ENCODE data around the gene BBS12. TPM values are rescaled to one million over a fixed set of nuclear protein-coding genes. Genes with fewer than 3 reads are reported as not detected.

The BBS12 gene
- total RNA-seq, 2 experiments from 2014 or later = 0.80 to 0.84 TPM

DNA sequence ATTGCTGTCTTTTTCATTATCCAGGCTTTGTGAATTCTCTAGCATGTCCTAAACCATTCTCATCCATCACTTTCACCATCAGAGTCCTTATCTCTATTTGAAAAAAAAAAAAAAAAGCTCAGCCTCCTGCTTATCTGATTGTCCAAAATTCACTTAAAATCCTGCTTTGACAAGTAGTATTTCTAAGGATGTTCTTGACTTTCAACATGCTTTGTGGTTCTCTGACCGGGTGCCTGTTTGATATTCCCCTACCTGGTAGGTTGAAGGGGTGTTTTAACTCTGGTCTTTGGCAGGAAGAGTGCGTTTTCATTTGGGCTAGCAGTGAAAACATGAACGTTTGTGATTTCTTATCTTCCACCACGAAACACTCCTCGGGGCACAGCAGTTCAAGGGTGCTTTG is 17.3 kb upstream of the BBS12 start:
- no peak overlapping the region for H3K4me3 Mint-ChIP-seq
- H3K27ac Mint-ChIP-seq = no peak overlapping the region
- TF ChIP-seq, protein P1, sequence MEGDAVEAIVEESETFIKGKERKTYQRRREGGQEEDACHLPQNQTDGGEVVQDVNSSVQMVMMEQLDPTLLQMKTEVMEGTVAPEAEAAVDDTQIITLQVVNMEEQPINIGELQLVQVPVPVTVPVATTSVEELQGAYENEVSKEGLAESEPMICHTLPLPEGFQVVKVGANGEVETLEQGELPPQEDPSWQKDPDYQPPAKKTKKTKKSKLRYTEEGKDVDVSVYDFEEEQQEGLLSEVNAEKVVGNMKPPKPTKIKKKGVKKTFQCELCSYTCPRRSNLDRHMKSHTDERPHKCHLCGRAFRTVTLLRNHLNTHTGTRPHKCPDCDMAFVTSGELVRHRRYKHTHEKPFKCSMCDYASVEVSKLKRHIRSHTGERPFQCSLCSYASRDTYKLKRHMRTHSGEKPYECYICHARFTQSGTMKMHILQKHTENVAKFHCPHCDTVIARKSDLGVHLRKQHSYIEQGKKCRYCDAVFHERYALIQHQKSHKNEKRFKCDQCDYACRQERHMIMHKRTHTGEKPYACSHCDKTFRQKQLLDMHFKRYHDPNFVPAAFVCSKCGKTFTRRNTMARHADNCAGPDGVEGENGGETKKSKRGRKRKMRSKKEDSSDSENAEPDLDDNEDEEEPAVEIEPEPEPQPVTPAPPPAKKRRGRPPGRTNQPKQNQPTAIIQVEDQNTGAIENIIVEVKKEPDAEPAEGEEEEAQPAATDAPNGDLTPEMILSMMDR (IDR thresholded peaks at IDR 0.05) = no peak
- Histone ChIP-seq H3K4me1 (ENCODE audit: insufficient read depth, low read length) (no peaks in the 10 kb centered on the region), H3K9me3 (ENCODE audit: control insufficient read depth in 1 of 2, insufficient read depth in 1 of 2, low read length in 2 of 2) (no peaks in the 10 kb centered on the region), H3K4me3 (ENCODE audit: low read length) (no peak overlapping the region), H3K27me3 (ENCODE audit: control insufficient read depth in 1 of 2, insufficient read depth in 2 of 2, low read length in 2 of 2) (no peaks in the 10 kb centered on the region), H3K36me3 (ENCODE audit: insufficient read depth, low read length) (no peaks in the 10 kb centered on the region), H3K27ac (ENCODE audit: low read depth in 1 of 2, low read length in 2 of 2) (no peak overlapping the region)
- no peaks in the 10 kb centered on the region for H3K36me3 Mint-ChIP-seq (ENCODE audit: low read depth)
- ChIA-PET CTCF (no interaction called here), POLR2A (no interaction called here)
- no peaks in the 10 kb centered on the region for H3K9me3 Mint-ChIP-seq
- DNase-seq (no peak), ATAC-seq (ENCODE audit: poor library complexity) (no peak)
- intact Hi-C loops (cut with DNase I, micrococcal nuclease) = loop anchor here in 1 of 2 experiments (2.0 to 10.0 kb wide), 2 partner anchors 112 to 410 kb away; no protein-coding TSS in a partner anchor
- no peaks in the 10 kb centered on the region for H3K27me3 Mint-ChIP-seq
- H3K4me1 Mint-ChIP-seq (ENCODE audit: low read depth) = peaks cover 26% of the 10 kb centered on the region

DNA sequence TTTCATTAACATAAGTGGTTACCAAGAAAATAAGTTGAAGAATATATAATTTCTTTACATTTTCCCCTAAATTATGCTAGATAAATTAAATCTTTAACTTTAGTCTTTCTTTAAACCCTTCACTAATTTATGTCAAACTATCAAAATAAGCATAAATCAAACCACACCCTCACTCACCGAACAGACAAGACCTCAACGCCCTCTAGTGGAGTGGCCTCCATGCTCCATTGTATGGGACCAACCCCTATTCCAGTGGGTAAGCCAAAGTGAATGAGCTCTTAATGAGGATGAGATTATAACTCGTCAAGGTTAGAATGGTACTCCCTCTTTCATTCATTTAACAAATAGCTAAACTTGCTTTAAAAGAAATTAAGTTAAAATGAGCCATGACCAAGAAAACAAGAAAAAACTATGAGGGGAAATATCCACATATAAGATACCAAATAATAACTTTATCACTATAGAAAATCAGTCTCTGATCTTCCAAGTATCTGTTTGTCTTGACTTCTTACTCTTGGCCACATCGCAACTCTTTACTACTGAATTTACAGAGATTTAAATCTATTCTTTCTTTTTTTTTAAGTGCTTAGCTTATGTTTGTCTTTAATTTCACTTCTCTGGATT is 15.6 kb upstream of the BBS12 start:
- TF ChIP-seq, protein P1 (IDR thresholded peaks at IDR 0.05) = peak; percentile 83
- Mint-ChIP-seq H3K27ac (no peak overlapping the region), H3K4me1 (ENCODE audit: low read depth) (peaks cover 17% of the 10 kb centered on the region), H3K4me3 (no peak overlapping the region), H3K36me3 (ENCODE audit: low read depth) (no peaks in the 10 kb centered on the region), H3K9me3 (no peaks in the 10 kb centered on the region), H3K27me3 (no peaks in the 10 kb centered on the region)
- CTCF ChIA-PET = interaction anchor here (0.5 to 1.9 kb wide), 10 partner anchors 9 to 817 kb away, joined by 3 to 6 read pairs (median 4); partner anchors contain the start of gene BBS12
- DNase-seq (peak; percentile 50 to 82 (median 69)), ATAC-seq (ENCODE audit: poor library complexity) (peak; percentile 96)
- no peak overlapping the region for H3K27ac ChIP-seq (ENCODE audit: low read depth in 1 of 2, low read length in 2 of 2)
- no peak overlapping the region for H3K4me3 ChIP-seq (ENCODE audit: low read length)
- H3K4me1 ChIP-seq (ENCODE audit: insufficient read depth, low read length) = no peaks in the 10 kb centered on the region
- no peaks in the 10 kb centered on the region for H3K36me3 ChIP-seq (ENCODE audit: insufficient read depth, low read length)
- no peaks in the 10 kb centered on the region for H3K9me3 ChIP-seq (ENCODE audit: control insufficient read depth in 1 of 2, insufficient read depth in 1 of 2, low read length in 2 of 2)
- POLR2A ChIA-PET = interaction anchor here (0.7 to 1.1 kb wide), 3 partner anchors 16 to 847 kb away, joined by 4 to 6 read pairs (median 4); partner anchors contain the start of gene BBS12
- H3K27me3 ChIP-seq (ENCODE audit: control insufficient read depth in 1 of 2, insufficient read depth in 2 of 2, low read length in 2 of 2) = no peaks in the 10 kb centered on the region
- intact Hi-C loops (cut with DNase I, micrococcal nuclease) = loop anchor here (1.0 to 10.0 kb wide), 4 partner anchors 115 to 816 kb away; no protein-coding TSS in a partner anchor

DNA sequence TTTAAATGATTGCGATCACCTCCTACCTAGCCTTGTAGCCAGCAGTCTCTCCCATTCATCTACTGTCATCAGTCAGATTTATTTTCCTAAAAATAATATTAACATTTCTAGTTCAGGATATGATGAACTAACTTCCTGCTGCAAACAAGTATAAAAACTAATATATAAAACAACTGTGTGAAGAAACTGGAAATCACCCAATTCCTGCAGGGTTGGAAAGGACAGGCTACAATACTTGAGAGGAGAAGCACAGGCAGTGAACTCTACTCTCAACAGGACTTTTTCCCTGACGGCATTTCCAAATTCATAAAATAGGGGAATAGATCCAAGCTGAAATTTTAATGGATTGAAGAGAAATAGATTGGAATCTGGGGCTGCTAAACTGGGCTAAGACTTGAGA is 14.2 kb upstream of the BBS12 start:
- Histone ChIP-seq H3K27me3 (ENCODE audit: control insufficient read depth in 1 of 2, insufficient read depth in 2 of 2, low read length in 2 of 2) (no peaks in the 10 kb centered on the region), H3K4me1 (ENCODE audit: insufficient read depth, low read length) (no peaks in the 10 kb centered on the region), H3K9me3 (ENCODE audit: control insufficient read depth in 1 of 2, insufficient read depth in 1 of 2, low read length in 2 of 2) (no peaks in the 10 kb centered on the region), H3K27ac (ENCODE audit: low read depth in 1 of 2, low read length in 2 of 2) (no peak overlapping the region), H3K4me3 (ENCODE audit: low read length) (no peak overlapping the region), H3K36me3 (ENCODE audit: insufficient read depth, low read length) (no peaks in the 10 kb centered on the region)
- intact Hi-C loops (cut with DNase I, micrococcal nuclease) = loop anchor here in 1 of 2 experiments (10.0 kb wide), 1 partner anchor 413 kb away; no protein-coding TSS in a partner anchor
- H3K4me1 Mint-ChIP-seq (ENCODE audit: low read depth) = peaks cover 17% of the 10 kb centered on the region
- no peaks in the 10 kb centered on the region for H3K36me3 Mint-ChIP-seq (ENCODE audit: low read depth)
- DNase-seq (no peak), ATAC-seq (ENCODE audit: poor library complexity) (no peak)
- ChIA-PET CTCF (interaction anchor here (1.6 to 1.9 kb wide), 3 partner anchors 8 to 116 kb away, joined by 5 to 6 read pairs (median 5); no protein-coding TSS in a partner anchor), POLR2A (no interaction called here)
- H3K4me3 Mint-ChIP-seq = no peak overlapping the region
- H3K27ac Mint-ChIP-seq = no peak overlapping the region
- peaks cover under 1% of the 10 kb centered on the region for H3K27me3 Mint-ChIP-seq
- TF ChIP-seq, protein P1 (IDR thresholded peaks at IDR 0.05) = no peak
- no peaks in the 10 kb centered on the region for H3K9me3 Mint-ChIP-seq
